Body of pancreas (tissue), 4 donors: Measurements from ENCODE around the gene RUNDC3A.

Experiments
- CTCF ChIP-seq, 7 experiments: fragments of 450-650 bp in 4 of 7; fragments of 200-600 bp in 3 of 7; sonication (generic) in 3 of 7; IDR thresholded peaks; one replicate each; pipeline ENCODE4 v1.5.1; 2016 to 2019; ENCODE audit warnings: antibody characterized with exemption in 7 of 7
- POLR2A ChIP-seq, 3 donors: fragments of 450-650 bp; IDR thresholded peaks; one replicate each; pipeline ENCODE4 v1.6.1; 2016; ENCODE audit warnings: antibody characterized with exemption in 3 of 3, mild to moderate bottlenecking in 2 of 3

GRCh38 chr17:44314524-44314868 lies 6.1 kb downstream of the RUNDC3A start:
- TF ChIP-seq CTCF (IDR thresholded peaks at IDR 0.05) (no peak), POLR2A (IDR thresholded peaks at IDR 0.05) (no peak)
